ENCODE data around the gene BNIP5.

Gene BNIP5

DNA sequence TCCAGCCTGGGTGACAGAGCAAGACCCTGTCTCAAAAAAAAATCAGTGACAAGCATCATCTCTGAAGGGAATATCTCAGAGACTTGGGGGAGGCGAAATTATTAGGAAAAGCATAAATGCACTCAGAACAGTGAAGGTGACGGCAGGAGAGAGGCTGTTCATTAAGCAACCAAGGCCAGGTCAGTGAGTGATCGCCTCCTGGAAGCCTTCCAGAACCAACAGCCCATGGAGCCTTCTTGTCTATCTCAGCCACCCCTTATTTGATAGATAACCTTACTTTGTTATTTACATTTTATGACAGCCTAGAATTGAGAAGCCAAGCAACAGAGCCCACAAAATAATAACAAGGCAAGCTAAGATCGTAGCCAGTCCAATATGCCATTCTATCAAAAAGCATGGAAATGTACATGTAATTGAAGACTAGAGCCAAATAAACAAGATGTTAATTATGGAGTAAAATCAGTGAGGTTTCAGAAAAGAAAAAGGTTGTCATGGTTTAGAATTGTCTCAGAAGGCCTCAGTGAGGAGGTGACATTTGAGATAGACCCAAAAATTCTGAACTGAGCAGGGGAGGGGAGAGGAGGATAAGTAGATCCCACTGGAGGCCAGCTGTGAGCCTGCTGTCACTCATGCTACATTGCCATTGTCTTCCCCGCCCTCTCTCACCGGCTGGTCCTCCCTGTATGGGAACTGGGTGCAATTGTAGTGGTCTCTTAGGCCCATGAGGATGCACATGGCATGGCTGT lies 17.8 kb downstream of the BNIP5 start:
- no peak for TF ChIP-seq SNAI2 (CRISPR knock-in tag; IDR thresholded peaks at IDR 0.05)
- TF ChIP-seq, protein P1, sequence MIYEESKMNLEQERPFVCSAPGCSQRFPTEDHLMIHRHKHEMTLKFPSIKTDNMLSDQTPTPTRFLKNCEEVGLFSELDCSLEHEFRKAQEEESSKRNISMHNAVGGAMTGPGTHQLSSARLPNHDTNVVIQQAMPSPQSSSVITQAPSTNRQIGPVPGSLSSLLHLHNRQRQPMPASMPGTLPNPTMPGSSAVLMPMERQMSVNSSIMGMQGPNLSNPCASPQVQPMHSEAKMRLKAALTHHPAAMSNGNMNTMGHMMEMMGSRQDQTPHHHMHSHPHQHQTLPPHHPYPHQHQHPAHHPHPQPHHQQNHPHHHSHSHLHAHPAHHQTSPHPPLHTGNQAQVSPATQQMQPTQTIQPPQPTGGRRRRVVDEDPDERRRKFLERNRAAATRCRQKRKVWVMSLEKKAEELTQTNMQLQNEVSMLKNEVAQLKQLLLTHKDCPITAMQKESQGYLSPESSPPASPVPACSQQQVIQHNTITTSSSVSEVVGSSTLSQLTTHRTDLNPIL (CRISPR knock-in tag; IDR thresholded peaks at IDR 0.05; ENCODE audit: low read depth) = no peak
- no peak for TF ChIP-seq ZFP3 (CRISPR knock-in tag; IDR thresholded peaks at IDR 0.05)
- TF ChIP-seq, protein P2, sequence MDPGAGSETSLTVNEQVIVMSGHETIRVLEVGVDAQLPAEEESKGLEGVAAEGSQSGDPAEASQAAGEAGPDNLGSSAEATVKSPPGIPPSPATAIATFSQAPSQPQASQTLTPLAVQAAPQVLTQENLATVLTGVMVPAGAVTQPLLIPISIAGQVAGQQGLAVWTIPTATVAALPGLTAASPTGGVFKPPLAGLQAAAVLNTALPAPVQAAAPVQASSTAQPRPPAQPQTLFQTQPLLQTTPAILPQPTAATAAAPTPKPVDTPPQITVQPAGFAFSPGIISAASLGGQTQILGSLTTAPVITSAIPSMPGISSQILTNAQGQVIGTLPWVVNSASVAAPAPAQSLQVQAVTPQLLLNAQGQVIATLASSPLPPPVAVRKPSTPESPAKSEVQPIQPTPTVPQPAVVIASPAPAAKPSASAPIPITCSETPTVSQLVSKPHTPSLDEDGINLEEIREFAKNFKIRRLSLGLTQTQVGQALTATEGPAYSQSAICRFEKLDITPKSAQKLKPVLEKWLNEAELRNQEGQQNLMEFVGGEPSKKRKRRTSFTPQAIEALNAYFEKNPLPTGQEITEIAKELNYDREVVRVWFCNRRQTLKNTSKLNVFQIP (CRISPR knock-in tag; IDR thresholded peaks at IDR 0.05; ENCODE audit: borderline replicate concordance, low read depth) = no peak
- TF ChIP-seq TCF4 (CRISPR knock-in tag; IDR thresholded peaks at IDR 0.05; ENCODE audit: borderline replicate concordance) = no peak
- no peak for TF ChIP-seq GLIS3 (CRISPR knock-in tag; IDR thresholded peaks at IDR 0.05)
- TF ChIP-seq PPARA (CRISPR knock-in tag; IDR thresholded peaks at IDR 0.05; ENCODE audit: borderline replicate concordance) = no peak
- TF ChIP-seq, protein P3, sequence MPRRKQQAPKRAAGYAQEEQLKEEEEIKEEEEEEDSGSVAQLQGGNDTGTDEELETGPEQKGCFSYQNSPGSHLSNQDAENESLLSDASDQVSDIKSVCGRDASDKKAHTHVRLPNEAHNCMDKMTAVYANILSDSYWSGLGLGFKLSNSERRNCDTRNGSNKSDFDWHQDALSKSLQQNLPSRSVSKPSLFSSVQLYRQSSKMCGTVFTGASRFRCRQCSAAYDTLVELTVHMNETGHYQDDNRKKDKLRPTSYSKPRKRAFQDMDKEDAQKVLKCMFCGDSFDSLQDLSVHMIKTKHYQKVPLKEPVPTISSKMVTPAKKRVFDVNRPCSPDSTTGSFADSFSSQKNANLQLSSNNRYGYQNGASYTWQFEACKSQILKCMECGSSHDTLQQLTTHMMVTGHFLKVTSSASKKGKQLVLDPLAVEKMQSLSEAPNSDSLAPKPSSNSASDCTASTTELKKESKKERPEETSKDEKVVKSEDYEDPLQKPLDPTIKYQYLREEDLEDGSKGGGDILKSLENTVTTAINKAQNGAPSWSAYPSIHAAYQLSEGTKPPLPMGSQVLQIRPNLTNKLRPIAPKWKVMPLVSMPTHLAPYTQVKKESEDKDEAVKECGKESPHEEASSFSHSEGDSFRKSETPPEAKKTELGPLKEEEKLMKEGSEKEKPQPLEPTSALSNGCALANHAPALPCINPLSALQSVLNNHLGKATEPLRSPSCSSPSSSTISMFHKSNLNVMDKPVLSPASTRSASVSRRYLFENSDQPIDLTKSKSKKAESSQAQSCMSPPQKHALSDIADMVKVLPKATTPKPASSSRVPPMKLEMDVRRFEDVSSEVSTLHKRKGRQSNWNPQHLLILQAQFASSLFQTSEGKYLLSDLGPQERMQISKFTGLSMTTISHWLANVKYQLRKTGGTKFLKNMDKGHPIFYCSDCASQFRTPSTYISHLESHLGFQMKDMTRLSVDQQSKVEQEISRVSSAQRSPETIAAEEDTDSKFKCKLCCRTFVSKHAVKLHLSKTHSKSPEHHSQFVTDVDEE (CRISPR knock-in tag; IDR thresholded peaks at IDR 0.05) = no peak
- TF ChIP-seq ZC3H10 (CRISPR knock-in tag; IDR thresholded peaks at IDR 0.05) = no peak
- ATAC-seq = no peak

DNA sequence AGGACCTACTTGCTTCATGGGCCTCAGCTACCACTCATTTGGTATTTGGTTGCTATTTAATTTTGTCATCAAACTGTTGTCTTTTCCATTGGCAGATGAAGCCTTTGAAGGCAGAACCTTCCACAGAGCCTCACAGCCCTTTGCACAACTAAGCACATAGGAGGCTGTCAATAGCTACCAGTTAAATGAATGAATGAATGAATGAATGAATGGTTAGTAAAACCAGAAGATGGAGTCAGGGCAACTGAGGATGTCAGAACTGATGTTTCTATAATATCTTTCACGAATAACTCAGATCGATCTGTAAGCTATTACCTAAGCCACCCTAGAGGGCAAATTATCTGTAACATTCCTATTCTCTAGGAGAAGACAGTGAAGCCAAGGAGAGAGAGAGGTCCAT lies 19.1 kb downstream of the BNIP5 start:
- ATAC-seq = no peak
- no peak for TF ChIP-seq GLIS3 (CRISPR knock-in tag; IDR thresholded peaks at IDR 0.05)
- no peak for TF ChIP-seq RARB (CRISPR knock-in tag; IDR thresholded peaks at IDR 0.05)
- no peak for TF ChIP-seq BACH2 (CRISPR knock-in tag; IDR thresholded peaks at IDR 0.05; ENCODE audit: borderline replicate concordance)
- no peak for TF ChIP-seq TCF4 (CRISPR knock-in tag; IDR thresholded peaks at IDR 0.05; ENCODE audit: borderline replicate concordance)
- no peak for TF ChIP-seq ZNF70 (CRISPR knock-in tag; IDR thresholded peaks at IDR 0.05)
- TF ChIP-seq ZFP3 (CRISPR knock-in tag; IDR thresholded peaks at IDR 0.05) = no peak
- TF ChIP-seq TOX (CRISPR knock-in tag; IDR thresholded peaks at IDR 0.05; ENCODE audit: borderline replicate concordance) = no peak
- TF ChIP-seq, protein P4, sequence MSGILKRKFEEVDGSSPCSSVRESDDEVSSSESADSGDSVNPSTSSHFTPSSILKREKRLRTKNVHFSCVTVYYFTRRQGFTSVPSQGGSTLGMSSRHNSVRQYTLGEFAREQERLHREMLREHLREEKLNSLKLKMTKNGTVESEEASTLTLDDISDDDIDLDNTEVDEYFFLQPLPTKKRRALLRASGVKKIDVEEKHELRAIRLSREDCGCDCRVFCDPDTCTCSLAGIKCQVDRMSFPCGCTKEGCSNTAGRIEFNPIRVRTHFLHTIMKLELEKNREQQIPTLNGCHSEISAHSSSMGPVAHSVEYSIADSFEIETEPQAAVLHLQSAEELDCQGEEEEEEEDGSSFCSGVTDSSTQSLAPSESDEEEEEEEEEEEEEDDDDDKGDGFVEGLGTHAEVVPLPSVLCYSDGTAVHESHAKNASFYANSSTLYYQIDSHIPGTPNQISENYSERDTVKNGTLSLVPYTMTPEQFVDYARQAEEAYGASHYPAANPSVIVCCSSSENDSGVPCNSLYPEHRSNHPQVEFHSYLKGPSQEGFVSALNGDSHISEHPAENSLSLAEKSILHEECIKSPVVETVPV (CRISPR knock-in tag; IDR thresholded peaks at IDR 0.05) = no peak
- TF ChIP-seq, protein P2 (CRISPR knock-in tag; IDR thresholded peaks at IDR 0.05; ENCODE audit: borderline replicate concordance, low read depth) = no peak
- no peak for TF ChIP-seq ESRRG (CRISPR knock-in tag; IDR thresholded peaks at IDR 0.05)
- TF ChIP-seq SNAI2 (CRISPR knock-in tag; IDR thresholded peaks at IDR 0.05) = no peak
- no peak for TF ChIP-seq CSDC2 (CRISPR knock-in tag; IDR thresholded peaks at IDR 0.05)
- TF ChIP-seq ARNTL (CRISPR knock-in tag; IDR thresholded peaks at IDR 0.05; ENCODE audit: borderline replicate concordance, low read depth) = no peak
- TF ChIP-seq, protein P5, sequence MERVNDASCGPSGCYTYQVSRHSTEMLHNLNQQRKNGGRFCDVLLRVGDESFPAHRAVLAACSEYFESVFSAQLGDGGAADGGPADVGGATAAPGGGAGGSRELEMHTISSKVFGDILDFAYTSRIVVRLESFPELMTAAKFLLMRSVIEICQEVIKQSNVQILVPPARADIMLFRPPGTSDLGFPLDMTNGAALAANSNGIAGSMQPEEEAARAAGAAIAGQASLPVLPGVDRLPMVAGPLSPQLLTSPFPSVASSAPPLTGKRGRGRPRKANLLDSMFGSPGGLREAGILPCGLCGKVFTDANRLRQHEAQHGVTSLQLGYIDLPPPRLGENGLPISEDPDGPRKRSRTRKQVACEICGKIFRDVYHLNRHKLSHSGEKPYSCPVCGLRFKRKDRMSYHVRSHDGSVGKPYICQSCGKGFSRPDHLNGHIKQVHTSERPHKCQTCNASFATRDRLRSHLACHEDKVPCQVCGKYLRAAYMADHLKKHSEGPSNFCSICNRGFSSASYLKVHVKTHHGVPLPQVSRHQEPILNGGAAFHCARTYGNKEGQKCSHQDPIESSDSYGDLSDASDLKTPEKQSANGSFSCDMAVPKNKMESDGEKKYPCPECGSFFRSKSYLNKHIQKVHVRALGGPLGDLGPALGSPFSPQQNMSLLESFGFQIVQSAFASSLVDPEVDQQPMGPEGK (CRISPR knock-in tag; IDR thresholded peaks at IDR 0.05; ENCODE audit: borderline replicate concordance) = no peak
- TF ChIP-seq, protein P1 (CRISPR knock-in tag; IDR thresholded peaks at IDR 0.05; ENCODE audit: low read depth) = no peak
